ENCODE data around the gene SPA17.

Gene SPA17

GRCh38 chr11:124724979-124725718, 51.4 kb downstream of the SPA17 start:
- DNase-seq (ENCODE audit: low read depth) = no peak

- no peak for DNase-seq (ENCODE audit: low read depth)
Measured at GRCh38 chr11:124725719-124726105, 52.0 kb downstream of the SPA17 start.

GRCh38 chr11:124727474-124727873, 53.8 kb downstream of the SPA17 start:
- no peak for DNase-seq (ENCODE audit: low read depth)

GRCh38 chr11:124728134-124728533, 54.4 kb downstream of the SPA17 start:
- no peak for DNase-seq (ENCODE audit: low read depth)

- DNase-seq (ENCODE audit: low read depth) = no peak
Measured at GRCh38 chr11:124729571-124729970, 55.9 kb downstream of the SPA17 start.

GRCh38 chr11:124732230-124732629, 58.5 kb downstream of the SPA17 start:
- DNase-seq (ENCODE audit: low read depth) = no peak

GRCh38 chr11:124736736-124737135, 63.0 kb downstream of the SPA17 start:
- no peak for DNase-seq (ENCODE audit: low read depth)

GRCh38 chr11:124737638-124738305, 64.1 kb downstream of the SPA17 start:
- no peak for DNase-seq (ENCODE audit: low read depth)

- DNase-seq (ENCODE audit: low read depth) = no peak
Measured at GRCh38 chr11:124738713-124739478, 65.2 kb downstream of the SPA17 start.

- peak; percentile 86 for DNase-seq (ENCODE audit: low read depth)
Measured at GRCh38 chr11:124739479-124740276, 66.0 kb downstream of the SPA17 start, which contains the start of gene NRGN. Gene NRGN (plus strand): TSS chr11:124739942. CDS start chr11:124740085, 143 bp downstream.

- DNase-seq (ENCODE audit: low read depth) = no peak
Measured at GRCh38 chr11:124740277-124740882, 66.7 kb downstream of the SPA17 start.

GRCh38 chr11:124742555-124742954, 68.9 kb downstream of the SPA17 start:
- no peak for DNase-seq (ENCODE audit: low read depth)

- no peak for DNase-seq (ENCODE audit: low read depth)
Measured at GRCh38 chr11:124743050-124743449, 69.3 kb downstream of the SPA17 start.

- DNase-seq (ENCODE audit: low read depth) = no peak
Measured at GRCh38 chr11:124745270-124745834, 71.6 kb downstream of the SPA17 start.

- no peak for DNase-seq (ENCODE audit: low read depth)
Measured at GRCh38 chr11:124745835-124746620, 72.3 kb downstream of the SPA17 start.

- peak; percentile 64 for DNase-seq (ENCODE audit: low read depth)
Measured at GRCh38 chr11:124746621-124747243, 73.0 kb downstream of the SPA17 start.

Data from amniotic epithelial cell (primary cell).